H1 (cell line): ENCODE results near the gene COPZ1. TPM values are rescaled to one million over a fixed set of nuclear protein-coding genes. Genes with fewer than 3 reads are reported as not detected.

Experiments used
- CTCF ChIA-PET: fragments of 300-600 bp; sonication (Branson Sonifier 250); formaldehyde crosslinking; loops from one replicate; lab custom pipeline; 2021; ENCODE audit not compliant: partially characterized antibody; lab: Charles Lee
- POLR2A ChIA-PET: fragments of 300-600 bp; sonication (Branson Sonifier 250); formaldehyde crosslinking; loops from one replicate; lab custom pipeline; 2021; ENCODE audit warnings: inconsistent platforms; ENCODE audit not compliant: partially characterized antibody; lab: Charles Lee
- DNase-seq, 2 experiments: peaks; one replicate each; pipeline versions ENCODE4 v3.0.0 to v3.0.0-alpha.2; 2010 to 2022; ENCODE audit warnings: low spot score in 2 of 2, low read depth in 1 of 2, mixed read lengths in 1 of 2
- FAIRE-seq: peaks from 2 replicates; lab custom pipeline; 2011; peaks lifted over from hg19 to GRCh38; lab: Jason Lieb, UNC
- H2AFZ ChIP-seq: 2 replicates; pipeline ENCODE4 v1.8.1; 2012; ENCODE audit warnings: low read length, inconsistent platforms
- H2AK5ac ChIP-seq: 2 replicates; pipeline ENCODE4 v1.6.1; 2013; ENCODE audit warnings: low read depth, low read length
- H2BK120ac ChIP-seq: replicated peaks from 2 replicates; pipeline ENCODE3; 2013; ENCODE audit warnings: low read depth, low read length, inconsistent platforms
- H2BK12ac ChIP-seq: 2 replicates; pipeline ENCODE4 v1.6.1; 2013; ENCODE audit warnings: low read depth, low read length
- H2BK15ac ChIP-seq: 2 replicates; pipeline ENCODE4 v1.6.1; 2013; ENCODE audit warnings: low read length
- H2BK20ac ChIP-seq: 2 replicates; pipeline ENCODE4 v1.6.1; 2013; ENCODE audit warnings: low read length
- H2BK5ac ChIP-seq: 2 replicates; pipeline ENCODE4 v1.6.1; 2013; ENCODE audit warnings: low read depth, low read length
- H3K14ac ChIP-seq: 2 replicates; pipeline ENCODE4 v1.6.1; 2013; ENCODE audit warnings: inconsistent platforms; ENCODE audit not compliant: insufficient read length
- H3K18ac ChIP-seq: 2 replicates; pipeline ENCODE4 v1.6.1; 2013; ENCODE audit warnings: low read length; ENCODE audit errors: extremely low read depth
- H3K23ac ChIP-seq: 2 replicates; pipeline ENCODE4 v1.6.1; 2013; ENCODE audit warnings: inconsistent platforms; ENCODE audit not compliant: insufficient read length
- H3K23me2 ChIP-seq: 2 replicates; pipeline ENCODE4 v1.6.1; 2013; ENCODE audit warnings: low read depth, low read length
- H3K27ac ChIP-seq: 2 replicates; pipeline ENCODE4 v1.6.1; 2011; ENCODE audit warnings: low read depth, low read length, inconsistent platforms
- H3K27me3 ChIP-seq, 4 experiments: replicated peaks in 1 of 4; 1 replicate in 1 of 4; 2 replicates in 3 of 4; pipeline versions ENCODE4 v1.6.1 to v1.8.1; 2011 to 2013; ENCODE audit warnings: low read length in 3 of 4, mild to moderate bottlenecking in 3 of 4, inconsistent platforms in 2 of 4, mixed read lengths in 2 of 4, moderate library complexity in 1 of 4; ENCODE audit not compliant: control insufficient read depth in 3 of 4, insufficient read depth in 3 of 4; ENCODE audit errors: extremely low read depth in 1 of 4
- H3K36me3 ChIP-seq, 4 experiments: 2 replicates each; pipeline versions ENCODE4 v1.6.1 to v1.8.1; 2011 to 2013; ENCODE audit warnings: mild to moderate bottlenecking in 4 of 4, low read length in 3 of 4, moderate library complexity in 2 of 4, control low read depth in 1 of 4, inconsistent platforms in 1 of 4; ENCODE audit not compliant: insufficient read depth in 4 of 4, control insufficient read depth in 2 of 4
- H3K4ac ChIP-seq: replicated peaks from 2 replicates; pipeline ENCODE3; 2013; ENCODE audit warnings: low read length, low read depth, mixed read lengths, inconsistent platforms; ENCODE audit not compliant: insufficient read length
- H3K4me1 ChIP-seq, 4 experiments: replicated peaks in 1 of 4; 1 replicate in 1 of 4; 2 replicates in 3 of 4; pipeline versions ENCODE4 v1.6.1 to v1.8.1; 2011 to 2013; ENCODE audit warnings: low read length in 3 of 4, inconsistent platforms in 2 of 4, mixed read lengths in 1 of 4; ENCODE audit not compliant: insufficient read depth in 4 of 4, control insufficient read depth in 3 of 4
- H3K4me2 ChIP-seq, 2 experiments: 2 replicates each; pipeline versions ENCODE4 v1.6.1 to v1.8.1; 2011 to 2013; ENCODE audit warnings: low read depth in 2 of 2, low read length in 2 of 2, control low read depth in 1 of 2, inconsistent platforms in 1 of 2, mild to moderate bottlenecking in 1 of 2; ENCODE audit not compliant: insufficient read depth in 1 of 2
- H3K4me3 ChIP-seq, 4 experiments: fragments of 200-600, 300-600 bp in 1 of 4; sonication (generic), shearing (Covaris generic), sonication (Bioruptor Twin) in 1 of 4; 2 replicates each; pipeline versions ENCODE4 v1.5.1 to v1.8.1; 2011 to 2016; ENCODE audit warnings: low read length in 4 of 4, low read depth in 3 of 4, control low read depth in 2 of 4, inconsistent platforms in 2 of 4, mild to moderate bottlenecking in 2 of 4, mixed read lengths in 1 of 4, moderate library complexity in 1 of 4; ENCODE audit not compliant: insufficient read depth in 2 of 4; ENCODE audit errors: extremely low read depth in 1 of 4
- H3K56ac ChIP-seq: replicated peaks from 2 replicates; pipeline ENCODE3; 2013; ENCODE audit warnings: low read depth, mild to moderate bottlenecking, mixed read lengths, low read length, inconsistent platforms; ENCODE audit not compliant: insufficient read length
- H3K79me1 ChIP-seq: 2 replicates; pipeline ENCODE4 v1.6.1; 2013; ENCODE audit warnings: low read depth, low read length, control low read depth
- H3K79me2 ChIP-seq, 2 experiments: 2 replicates each; pipeline versions ENCODE4 v1.6.1 to v1.8.1; 2012 to 2013; ENCODE audit warnings: low read length in 2 of 2, mild to moderate bottlenecking in 2 of 2, inconsistent platforms in 1 of 2; ENCODE audit not compliant: insufficient read depth in 2 of 2, control insufficient read depth in 1 of 2
- H3K9ac ChIP-seq, 4 experiments: replicated peaks in 1 of 4; 1 replicate in 1 of 4; 2 replicates in 3 of 4; pipeline versions ENCODE4 v1.6.1 to v1.8.1; 2011 to 2013; ENCODE audit warnings: low read depth in 3 of 4, low read length in 3 of 4, control low read depth in 2 of 4, mild to moderate bottlenecking in 2 of 4, moderate library complexity in 2 of 4, inconsistent platforms in 1 of 4; ENCODE audit errors: extremely low read depth in 1 of 4
- H3K9me3 ChIP-seq, 2 experiments: 2 replicates each; pipeline versions ENCODE4 v1.6.1 to v1.8.1; 2012 to 2013; ENCODE audit warnings: mild to moderate bottlenecking in 2 of 2, moderate library complexity in 2 of 2, control low read depth in 1 of 2, inconsistent platforms in 1 of 2, low read depth in 1 of 2, low read length in 1 of 2, mixed read lengths in 1 of 2; ENCODE audit not compliant: insufficient read depth in 2 of 2
- H4K20me1 ChIP-seq, 2 experiments: replicated peaks in 1 of 2; 2 replicates each; pipeline versions ENCODE3 to v1.8.1; 2011 to 2013; ENCODE audit warnings: inconsistent platforms in 2 of 2, low read length in 2 of 2, mild to moderate bottlenecking in 1 of 2; ENCODE audit not compliant: insufficient read depth in 2 of 2, control insufficient read depth in 1 of 2
- H4K5ac ChIP-seq: 2 replicates; pipeline ENCODE4 v1.6.1; 2013; ENCODE audit warnings: low read length, low read depth, mixed read lengths, inconsistent platforms; ENCODE audit not compliant: insufficient read length
- H4K8ac ChIP-seq: 2 replicates; pipeline ENCODE4 v1.8.0; 2013; ENCODE audit warnings: mild to moderate bottlenecking, moderate library complexity, low read length, inconsistent platforms; ENCODE audit not compliant: insufficient read depth; ENCODE audit errors: extremely low read depth
- H4K91ac ChIP-seq: replicated peaks from 2 replicates; pipeline ENCODE3; 2013; ENCODE audit warnings: low read length, mixed read lengths, inconsistent platforms; ENCODE audit not compliant: insufficient read length
- CHD2 ChIP-seq: IDR thresholded peaks from 2 replicates; pipeline ENCODE4 v1.6.1; 2012; ENCODE audit warnings: low read length, improper control_type of control experiment
- HDAC6 ChIP-seq: IDR thresholded peaks from one replicate; pipeline ENCODE4 v1.7.1; 2012; ENCODE audit warnings: low read depth, mild to moderate bottlenecking, inconsistent platforms, low read length, moderate library complexity
- JUN ChIP-seq: IDR thresholded peaks from 2 replicates; pipeline ENCODE4 v1.6.1; 2011; ENCODE audit warnings: low read depth, mild to moderate bottlenecking, improper control_type of control experiment, low read length
- MAFK ChIP-seq: IDR thresholded peaks from 2 replicates; pipeline ENCODE4 v1.6.1; 2012; ENCODE audit warnings: low read depth, mild to moderate bottlenecking, improper control_type of control experiment, low read length
- NANOG ChIP-seq: IDR thresholded peaks from 2 replicates; pipeline ENCODE4 v1.6.1; 2011; ENCODE audit warnings: low read length, low read depth, mild to moderate bottlenecking, inconsistent platforms; ENCODE audit not compliant: insufficient read depth, poor library complexity, severe bottlenecking
- POLR2A ChIP-seq, 2 experiments: IDR thresholded peaks; 1 replicate in 1 of 2; 2 replicates in 1 of 2; pipeline ENCODE4 v1.6.1; 2011; ENCODE audit warnings: low read depth in 2 of 2, low read length in 2 of 2, mild to moderate bottlenecking in 2 of 2; ENCODE audit errors: control extremely low read depth in 1 of 2
- RXRA ChIP-seq: IDR thresholded peaks from 2 replicates; pipeline ENCODE4 v1.6.1; 2011; ENCODE audit warnings: low read depth, mild to moderate bottlenecking, low read length, moderate library complexity; ENCODE audit not compliant: insufficient read depth
- SAP30 ChIP-seq: fragments of 300-600 bp; sonication (generic); IDR thresholded peaks from 2 replicates; pipeline ENCODE4 v1.7.1; 2012; ENCODE audit warnings: low read length, moderate library complexity, mild to moderate bottlenecking, inconsistent platforms; ENCODE audit not compliant: insufficient read depth, insufficient replicate concordance
- YY1 ChIP-seq: IDR thresholded peaks from 2 replicates; pipeline ENCODE4 v1.6.1; 2011; ENCODE audit warnings: low read depth, mild to moderate bottlenecking, low read length
- ZNF274 ChIP-seq: IDR thresholded peaks from 2 replicates; pipeline ENCODE4 v1.7.0; 2012; ENCODE audit warnings: low read length, borderline replicate concordance; ENCODE audit errors: extremely low read depth
- WGBS, 2 experiments: shearing (Covaris generic) in 1 of 2; methylation state at CpG; one replicate each; pipeline versions ENCODE4 v1.1.6 to v1.1.7; 2013 to 2015; ENCODE audit warnings: low lambda C conversion rate in 2 of 2, mixed read lengths in 2 of 2, inconsistent platforms in 1 of 2, low coverage in 1 of 2, missing lambda C conversion rate in 1 of 2; ENCODE audit not compliant: insufficient replicate concordance in 2 of 2, insufficient coverage in 1 of 2, insufficient read length in 1 of 2; ENCODE audit errors: extremely low coverage in 1 of 2, missing lambda C conversion rate in 1 of 2; 5-methylcytosine and 5-hydroxymethylcytosine counted together
- polyA plus RNA-seq, 7 experiments: library from polyadenylated mRNA; depleted of rRNA in 3 of 7; stranded (reverse) in 5 of 7; unstranded in 2 of 7; fragments of >200 nt in 5 of 7; fragments of 200-250 nt in 2 of 7; gene quantifications; 1 replicate in 5 of 7; 2 replicates in 1 of 7; 4 replicates in 1 of 7; pipeline versions ENCODE4 v1.2.1 to v1.2.3, GENCODE V29; 2011 to 2013; ENCODE audit warnings: missing spikeins in 2 of 7, mixed read lengths in 2 of 7
- total RNA-seq: library from RNA; stranded (reverse); fragmentation: NEBNext Ultra II Directional; extraction: Animal tissue kit (Norgen Biotek cat#: 25700); gene quantifications from 2 replicates; pipeline ENCODE4 v1.2.1, GENCODE V29; 2021
- TF ChIP-seq, protein P1 (sequence below): IDR thresholded peaks from 2 replicates; pipeline ENCODE4 v1.6.1; 2012; ENCODE audit warnings: low read length, inconsistent platforms

COPZ1 gene
- total and polyA plus RNA-seq, 2 of the 8 experiments (the other 6 are each of a cell fraction or from before 2014, with no cell fraction given) = 103 to 133 TPM

DNA sequence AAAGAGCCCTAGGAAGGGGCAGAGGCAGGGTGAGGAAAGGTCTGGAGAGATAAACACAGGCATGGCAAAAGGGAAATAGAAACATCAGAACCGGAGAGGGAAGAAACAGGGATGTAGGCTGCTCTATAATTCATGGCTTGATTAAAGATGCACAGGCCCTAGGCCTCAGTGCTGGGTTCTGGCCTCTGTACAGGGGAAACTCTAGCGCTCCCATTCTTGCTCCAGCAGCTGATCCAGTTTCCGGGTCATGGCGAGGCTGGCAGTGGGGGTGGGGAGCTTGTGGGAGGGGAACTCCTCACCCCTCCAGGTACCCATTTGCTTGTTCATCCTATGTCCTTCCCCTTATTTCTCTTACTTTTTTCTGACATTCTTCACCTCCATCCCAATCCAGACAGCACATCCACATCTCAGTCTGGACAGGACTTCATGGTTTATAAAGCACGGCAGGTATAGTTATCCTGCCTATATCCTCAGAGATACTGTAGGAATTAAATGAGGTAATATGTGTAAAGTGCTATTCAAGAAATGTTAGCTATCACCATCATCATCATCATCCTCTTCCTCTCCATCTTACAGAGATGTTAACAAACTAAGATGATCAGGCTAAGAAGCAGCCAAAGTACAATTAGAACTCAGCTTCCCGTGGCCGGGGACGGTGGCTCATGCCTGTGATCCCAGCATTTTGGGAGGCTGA, 47.3 kb downstream of the COPZ1 start:
- H3K27ac ChIP-seq = no peak overlapping the region
- H4K5ac ChIP-seq = no peak overlapping the region
- no peaks in the 10 kb centered on the region for H3K79me2 ChIP-seq
- FAIRE-seq (no peak), DNase-seq (no peak)
- no peak overlapping the region for H2BK15ac ChIP-seq
- H3K18ac ChIP-seq = no peak overlapping the region
- no peak overlapping the region for H2BK5ac ChIP-seq
- H3K36me3 ChIP-seq = peaks cover 0 to 7% (median 4%) of the 10 kb centered on the region in 4 experiments; a peak in 3 of 8 replicates
- H3K9ac ChIP-seq = no peak overlapping the region
- H3K9me3 ChIP-seq = no peaks in the 10 kb centered on the region
- no peak overlapping the region for H3K4me3 ChIP-seq
- H4K8ac ChIP-seq = no peak overlapping the region
- peaks cover 8% of the 10 kb centered on the region for H3K23me2 ChIP-seq
- no peak overlapping the region for H3K23ac ChIP-seq
- no peak overlapping the region for H2BK12ac ChIP-seq
- no peak overlapping the region for H2BK20ac ChIP-seq
- whole genome bisulfite sequencing, 2 experiments = 91% methylated on average over 8 of the region's 8 CpGs; no CpG with 5 or more reads in 1 of the 2 experiments
- H3K56ac ChIP-seq = no peak overlapping the region
- ChIA-PET POLR2A (interaction anchor here (0.7 to 1.9 kb wide), 9 partner anchors 9 to 92 kb away, joined by 3 to 6 read pairs (median 4); partner anchors contain the start of genes CBX5 and HNRNPA1), CTCF (interaction anchor here (1.0 to 3.7 kb wide), 19 partner anchors 9 to 171 kb away, joined by 3 to 79 read pairs (median 5); partner anchors contain the start of gene COPZ1)
- H3K4me2 ChIP-seq = no peak overlapping the region
- H3K27me3 ChIP-seq = peaks cover 0 to 15% (median 12%) of the 10 kb centered on the region in 4 experiments; a peak in 6 of 7 replicates
- H3K14ac ChIP-seq = no peak overlapping the region
- H4K91ac ChIP-seq = no peak overlapping the region
- no peak overlapping the region for H2BK120ac ChIP-seq
- H3K79me1 ChIP-seq = no peaks in the 10 kb centered on the region
- no peak overlapping the region for H3K4ac ChIP-seq
- H2AFZ ChIP-seq = no peak overlapping the region
- H3K4me1 ChIP-seq = peaks cover 0 to 11% (median 6%) of the 10 kb centered on the region in 4 experiments; a peak in 5 of 7 replicates
- H2AK5ac ChIP-seq = no peak overlapping the region
- peaks cover 2 to 8% of the 10 kb centered on the region in 2 experiments for H4K20me1 ChIP-seq
- no peak for TF ChIP-seq POLR2A (IDR thresholded peaks at IDR 0.05; ENCODE audit: control extremely low read depth in 1 of 2, low read depth in 2 of 2, low read length in 2 of 2)
- TF ChIP-seq NANOG = no peak
- no peak for TF ChIP-seq HDAC6
- TF ChIP-seq, protein P1, sequence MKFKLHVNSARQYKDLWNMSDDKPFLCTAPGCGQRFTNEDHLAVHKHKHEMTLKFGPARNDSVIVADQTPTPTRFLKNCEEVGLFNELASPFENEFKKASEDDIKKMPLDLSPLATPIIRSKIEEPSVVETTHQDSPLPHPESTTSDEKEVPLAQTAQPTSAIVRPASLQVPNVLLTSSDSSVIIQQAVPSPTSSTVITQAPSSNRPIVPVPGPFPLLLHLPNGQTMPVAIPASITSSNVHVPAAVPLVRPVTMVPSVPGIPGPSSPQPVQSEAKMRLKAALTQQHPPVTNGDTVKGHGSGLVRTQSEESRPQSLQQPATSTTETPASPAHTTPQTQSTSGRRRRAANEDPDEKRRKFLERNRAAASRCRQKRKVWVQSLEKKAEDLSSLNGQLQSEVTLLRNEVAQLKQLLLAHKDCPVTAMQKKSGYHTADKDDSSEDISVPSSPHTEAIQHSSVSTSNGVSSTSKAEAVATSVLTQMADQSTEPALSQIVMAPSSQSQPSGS = no peak
- TF ChIP-seq RXRA = no peak
- TF ChIP-seq MAFK = no peak
- TF ChIP-seq YY1 = no peak
- TF ChIP-seq ZNF274 = no peak
- TF ChIP-seq JUN = no peak
- TF ChIP-seq SAP30 = no peak
- no peak for TF ChIP-seq CHD2
